ENCODE results near the gene TPRA1. TPM values are rescaled to one million over a fixed set of nuclear protein-coding genes. Genes with fewer than 3 reads are reported as not detected.

The TPRA1 gene
- total RNA-seq, 1 experiment from 2014 or later = 20.0 TPM

GRCh38 chr3:127637546-127637945 is 47.0 kb upstream of the TPRA1 start:
- Histone ChIP-seq H3T11ph (ENCODE audit: low read length) (no peak overlapping the region), H3K27ac (ENCODE audit: insufficient read length, low read depth, low read length) (no peak overlapping the region), H3K23ac (ENCODE audit: insufficient read length, low read depth, low read length) (no peak overlapping the region), H3K9ac (ENCODE audit: extremely low read depth, insufficient read length, low read length) (no peak overlapping the region), H3K9me3 (ENCODE audit: control insufficient read depth, low read depth, low read length) (no peaks in the 10 kb centered on the region), H3K4me2 (ENCODE audit: insufficient read depth, insufficient read length, low read length) (no peak overlapping the region), H2BK15ac (ENCODE audit: low read depth, low read length) (no peak overlapping the region), H4K8ac (replicated peaks; ENCODE audit: insufficient read length, low read depth, low read length) (no peak overlapping the region), H2BK5ac (ENCODE audit: insufficient read length, low read length) (no peak overlapping the region), H2AFZ (ENCODE audit: low read length) (no peak overlapping the region), H3K4me1 (ENCODE audit: insufficient read depth, low read length) (no peaks in the 10 kb centered on the region; the same call in 1 of the 2 replicates), H2BK12ac (ENCODE audit: insufficient read length, low read depth, low read length) (no peak overlapping the region), H2BK120ac (ENCODE audit: low read depth, low read length, poor library complexity, severe bottlenecking) (no peak overlapping the region), H3K23me2 (ENCODE audit: insufficient read length, low read depth, low read length, poor library complexity, severe bottlenecking) (no peaks in the 10 kb centered on the region), H2BK20ac (ENCODE audit: low read depth, low read length, poor library complexity, severe bottlenecking) (no peak overlapping the region), H4K5ac (ENCODE audit: insufficient read length, low read depth, low read length) (no peak overlapping the region), H3K4ac (ENCODE audit: low read depth, low read length) (no peak overlapping the region), H2AK5ac (ENCODE audit: insufficient read length, low read length) (no peak overlapping the region), H3K56ac (ENCODE audit: insufficient read length, low read depth, low read length) (no peak overlapping the region), H3K79me1 (ENCODE audit: insufficient read depth, low read depth, low read length, poor library complexity, severe bottlenecking) (no peaks in the 10 kb centered on the region), H3K14ac (ENCODE audit: insufficient read depth, low read length) (no peak overlapping the region), H3K27me3 (ENCODE audit: insufficient read depth, low read length) (no peaks in the 10 kb centered on the region), H3K79me2 (ENCODE audit: insufficient read depth, low read length) (no peaks in the 10 kb centered on the region), H4K91ac (ENCODE audit: insufficient read length, low read depth, low read length) (no peak overlapping the region), H4K20me1 (ENCODE audit: control insufficient read depth, insufficient read depth, insufficient read length) (peaks cover 5% of the 10 kb centered on the region), H3K18ac (ENCODE audit: insufficient read length, low read depth, low read length) (no peak overlapping the region)
- DNase-seq = no peak
- H3K36me3 Mint-ChIP-seq (ENCODE audit: insufficient read depth in 1 of 3, low read depth in 3 of 3) = peaks cover 0 to 4% (median 4%) of the 10 kb centered on the region in 3 experiments; a peak in 3 of 7 replicates
- WGBS (ENCODE audit: extremely low coverage, insufficient read length, low lambda C conversion rate) = no CpG with 5 or more reads among the region's 3 CpGs
- no peaks in the 10 kb centered on the region for H3K27me3 Mint-ChIP-seq (ENCODE audit: low read depth)
- no peak overlapping the region for H3K27ac Mint-ChIP-seq
- peaks cover 11 to 16% of the 10 kb centered on the region in 2 experiments for H3K4me1 Mint-ChIP-seq
- no peaks in the 10 kb centered on the region for H3K9me3 Mint-ChIP-seq
- no peak for TF ChIP-seq CTCF (conservative IDR thresholded peaks at IDR 0.05)
- H3K4me3 Mint-ChIP-seq = no peak overlapping the region

Measured in H9 (cell line).